Prostate gland (tissue), 2 donors: ENCODE measurements around the gene EZH1. TPM values are rescaled to one million over a fixed set of nuclear protein-coding genes. Genes with fewer than 3 reads are reported as not detected.
A peak's percentile ranks its signal among the peaks of the same experiment; 100 is the strongest.
"Not testable (repeated sequence)": the region's sequence is repeated elsewhere in the genome, so short reads cannot be mapped to it uniquely, and the experiment has no call there.

ENCODE experiments used
- DNase-seq: peaks from one replicate; pipeline ENCODE4 v3.0.0-alpha.2; 2019; ENCODE audit warnings: low spot score
- H3K27ac ChIP-seq, 2 donors: fragments of 200-600 bp; sonication (generic); 2 replicates each; pipeline ENCODE4 v1.5.1; 2017 to 2019
- H3K27me3 ChIP-seq: fragments of 200-600 bp; sonication (generic); replicated peaks from 2 replicates; pipeline ENCODE4 v1.5.1; 2019; ENCODE audit not compliant: insufficient read depth
- H3K36me3 ChIP-seq, 2 donors: fragments of 200-600 bp; sonication (generic); 1 replicate in 1 of 2; 2 replicates in 1 of 2; pipeline versions ENCODE4 v1.5.1 to v1.8.1; 2017 to 2019
- H3K4me1 ChIP-seq: fragments of 200-600 bp; sonication (generic); replicated peaks from 2 replicates; pipeline ENCODE4 v1.5.1; 2019
- H3K4me3 ChIP-seq, 2 donors: fragments of 200-600 bp; sonication (generic); 2 replicates each; pipeline ENCODE4 v1.5.1; 2017 to 2019
- H3K9me3 ChIP-seq: fragments of 200-600 bp; sonication (generic); 2 replicates; pipeline ENCODE4 v1.5.1; 2017
- POLR2A ChIP-seq: fragments of 450-650 bp; IDR thresholded peaks from one replicate; pipeline ENCODE4 v1.6.1; 2016; ENCODE audit warnings: antibody characterized with exemption, mild to moderate bottlenecking
- POLR2AphosphoS5 ChIP-seq: sonication (generic); formaldehyde crosslinking; IDR thresholded peaks from one replicate; pipeline ENCODE4 v1.6.1; 2017; ENCODE audit warnings: antibody characterized with exemption
- WGBS: methylation state at CpG from one replicate; pipeline ENCODE4 v1.1.5; 2018; 5-methylcytosine and 5-hydroxymethylcytosine counted together
- intact Hi-C: fragments of 100-400 bp; cut with DNase I; formaldehyde crosslinking; loops from one replicate; pipeline ENCODE4 v1.14.2; 2022
- total RNA-seq, 2 donors: library from RNA; depleted of rRNA; stranded (reverse); fragments of >200 nt; gene quantifications; one replicate each; pipeline ENCODE4 v1.1.0, GENCODE V29; 2016
- TF ChIP-seq, protein P1 (sequence below), 4 experiments: fragments of 200-600 bp in 2 of 4; fragments of 450-650 bp in 2 of 4; sonication (generic) in 2 of 4; IDR thresholded peaks; 1 replicate in 3 of 4; 2 replicates in 1 of 4; pipeline ENCODE4 v1.5.1; 2016 to 2019; ENCODE audit warnings: antibody characterized with exemption in 4 of 4, mild to moderate bottlenecking in 2 of 4, moderate library complexity in 2 of 4

EZH1 gene
- total RNA-seq, 2 donors from 2014 or later: 28.5 to 61.2 TPM

DNA sequence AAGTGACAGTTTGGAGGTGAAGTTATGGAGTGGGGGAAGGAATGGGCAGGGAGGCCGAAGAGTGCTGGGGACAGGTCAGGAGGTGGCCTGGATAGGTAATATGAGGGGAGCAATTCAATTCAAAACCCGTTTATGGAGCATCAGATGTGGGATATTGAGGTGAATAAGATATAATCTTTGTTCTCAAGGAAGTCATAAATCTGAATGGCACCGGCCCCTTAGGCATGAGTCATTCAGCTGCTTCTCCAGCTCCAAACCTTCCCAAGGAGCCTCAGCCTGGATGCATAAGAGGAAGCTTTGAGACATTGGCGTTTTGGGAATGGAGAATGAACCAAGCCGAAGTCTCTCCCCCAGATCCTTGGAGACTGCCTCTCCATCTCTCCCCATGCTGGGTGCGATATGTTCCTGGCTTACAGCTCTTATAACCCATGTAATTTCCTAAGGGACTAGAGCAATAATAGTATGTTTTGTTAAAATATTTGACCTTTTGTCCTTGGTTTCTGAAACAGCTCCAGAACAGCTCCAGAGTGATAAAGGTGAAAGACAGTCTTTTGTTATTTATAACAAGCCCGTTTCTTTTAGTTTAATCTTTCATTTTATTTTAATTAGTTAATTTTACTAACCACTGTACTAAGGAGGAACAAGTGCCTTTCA lies 84.0 kb downstream of the EZH1 start:
- intact Hi-C loops: no loop called here
- Histone ChIP-seq H3K9me3 (no peaks in the 10 kb centered on the region), H3K36me3 (no peaks in the 10 kb centered on the region), H3K4me3 (no peak overlapping the region), H3K27me3 (no peaks in the 10 kb centered on the region), H3K4me1 (no peaks in the 10 kb centered on the region), H3K27ac (peak overlapping the region; percentile 5 to 39)
- WGBS: 17% methylated on average over 7 of the region's 7 CpGs
- TF ChIP-seq POLR2A (no peak), POLR2AphosphoS5 (peak; percentile 70)
- TF ChIP-seq, protein P1, sequence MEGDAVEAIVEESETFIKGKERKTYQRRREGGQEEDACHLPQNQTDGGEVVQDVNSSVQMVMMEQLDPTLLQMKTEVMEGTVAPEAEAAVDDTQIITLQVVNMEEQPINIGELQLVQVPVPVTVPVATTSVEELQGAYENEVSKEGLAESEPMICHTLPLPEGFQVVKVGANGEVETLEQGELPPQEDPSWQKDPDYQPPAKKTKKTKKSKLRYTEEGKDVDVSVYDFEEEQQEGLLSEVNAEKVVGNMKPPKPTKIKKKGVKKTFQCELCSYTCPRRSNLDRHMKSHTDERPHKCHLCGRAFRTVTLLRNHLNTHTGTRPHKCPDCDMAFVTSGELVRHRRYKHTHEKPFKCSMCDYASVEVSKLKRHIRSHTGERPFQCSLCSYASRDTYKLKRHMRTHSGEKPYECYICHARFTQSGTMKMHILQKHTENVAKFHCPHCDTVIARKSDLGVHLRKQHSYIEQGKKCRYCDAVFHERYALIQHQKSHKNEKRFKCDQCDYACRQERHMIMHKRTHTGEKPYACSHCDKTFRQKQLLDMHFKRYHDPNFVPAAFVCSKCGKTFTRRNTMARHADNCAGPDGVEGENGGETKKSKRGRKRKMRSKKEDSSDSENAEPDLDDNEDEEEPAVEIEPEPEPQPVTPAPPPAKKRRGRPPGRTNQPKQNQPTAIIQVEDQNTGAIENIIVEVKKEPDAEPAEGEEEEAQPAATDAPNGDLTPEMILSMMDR (IDR thresholded peaks at IDR 0.05): no peak
- peak; percentile 65 for DNase-seq

DNA sequence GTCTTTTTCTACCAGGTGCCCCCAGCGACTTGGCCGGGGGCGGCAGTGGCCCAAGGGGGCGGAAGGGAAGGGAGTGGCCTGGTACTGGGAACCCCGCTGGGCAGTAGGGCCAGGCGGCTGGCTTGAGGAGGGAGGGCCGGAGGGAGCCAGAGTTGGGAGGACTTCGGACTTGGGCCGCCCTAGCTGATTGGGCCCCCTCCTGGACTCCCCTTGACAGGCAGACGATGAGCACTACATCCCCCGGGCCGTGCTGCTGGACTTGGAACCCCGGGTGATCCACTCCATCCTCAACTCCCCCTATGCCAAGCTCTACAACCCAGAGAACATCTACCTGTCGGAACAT lies 84.9 kb downstream of the EZH1 start:
- not testable (repeated sequence) for H3K36me3 ChIP-seq, DNase-seq, H3K27me3 ChIP-seq, H3K9me3 ChIP-seq, H3K4me1 ChIP-seq
- Histone ChIP-seq H3K4me3 (peak overlapping the region; percentile 52 to 54), H3K27ac (peak overlapping the region in 1 of 2 donors; percentile 82)
- 57% methylated on average over 1 of the region's 14 CpGs for WGBS
- intact Hi-C loops: loop anchor here (5.0 kb wide), 1 partner anchor 53 kb away; the partner anchor contains the start of genes RETREG3 and TUBG1

DNA sequence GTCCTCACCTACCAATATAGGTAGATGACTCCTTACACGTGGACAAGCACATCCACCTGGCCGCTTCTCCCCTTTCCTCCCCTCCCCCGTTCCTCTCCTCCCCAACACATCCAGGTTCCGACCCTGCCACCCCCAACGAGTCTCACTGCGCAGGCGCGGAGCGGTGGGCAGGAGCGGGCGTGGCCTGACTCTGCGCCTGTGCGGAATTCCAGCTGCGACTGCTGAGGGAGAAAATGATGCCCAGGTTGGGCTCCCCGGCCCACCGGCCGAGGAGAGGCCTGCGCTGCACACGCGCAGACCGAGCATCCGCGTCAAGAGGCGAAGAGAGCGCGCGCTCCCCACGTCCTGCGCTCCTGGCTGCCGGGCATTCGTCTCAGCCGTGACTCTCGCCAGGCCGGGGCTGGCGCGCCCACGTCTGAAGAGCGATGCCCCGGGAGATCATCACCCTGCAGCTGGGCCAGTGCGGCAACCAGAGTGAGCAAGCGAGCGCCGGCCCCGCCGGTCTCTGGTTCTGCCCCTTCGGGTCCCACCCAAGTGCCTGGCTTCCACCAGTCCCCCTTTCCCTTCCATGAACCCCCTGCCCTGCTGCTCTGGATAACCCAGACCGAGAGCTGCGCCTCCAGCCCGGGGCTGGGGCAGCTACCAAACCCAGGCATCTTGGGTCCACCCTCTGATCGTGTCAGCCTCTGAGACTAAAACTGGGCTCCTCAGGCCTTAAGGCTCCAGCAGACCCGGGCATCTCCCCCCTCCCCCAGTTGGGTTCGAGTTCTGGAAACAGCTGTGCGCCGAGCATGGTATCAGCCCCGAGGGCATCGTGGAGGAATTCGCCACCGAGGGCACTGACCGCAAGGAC lies 85.5 kb downstream of the EZH1 start, which contains the start of gene TUBG2:
Gene TUBG2 (plus strand): TSS at position 206 of the 853 bp plus-strand sequence. CDS start 220 bp downstream, at position 426.
- intact Hi-C loops: loop anchor here (5.0 kb wide), 1 partner anchor 52 kb away; the partner anchor contains the start of genes RETREG3 and TUBG1
- H3K27ac ChIP-seq: peak within 1 kb of the TSS; percentile 79 to 82
- under 1% methylated on average over 51 of the region's 59 CpGs for WGBS
- peak; percentile 81 for DNase-seq
- H3K4me3 ChIP-seq: peak within 1 kb of the TSS; percentile 52 to 54
- no peaks in the 10 kb centered on the region for H3K4me1 ChIP-seq
- H3K27me3 ChIP-seq: no peaks in the 10 kb centered on the region
- H3K36me3 ChIP-seq: no peaks in the 10 kb centered on the region
- TF ChIP-seq, protein P1 (IDR thresholded peaks at IDR 0.05): peak in 1 of 4 experiments; percentile 16
- TF ChIP-seq POLR2AphosphoS5: peak; percentile 95
- peak; percentile 85 for TF ChIP-seq POLR2A
- H3K9me3 ChIP-seq: no peaks in the 10 kb centered on the region

DNA sequence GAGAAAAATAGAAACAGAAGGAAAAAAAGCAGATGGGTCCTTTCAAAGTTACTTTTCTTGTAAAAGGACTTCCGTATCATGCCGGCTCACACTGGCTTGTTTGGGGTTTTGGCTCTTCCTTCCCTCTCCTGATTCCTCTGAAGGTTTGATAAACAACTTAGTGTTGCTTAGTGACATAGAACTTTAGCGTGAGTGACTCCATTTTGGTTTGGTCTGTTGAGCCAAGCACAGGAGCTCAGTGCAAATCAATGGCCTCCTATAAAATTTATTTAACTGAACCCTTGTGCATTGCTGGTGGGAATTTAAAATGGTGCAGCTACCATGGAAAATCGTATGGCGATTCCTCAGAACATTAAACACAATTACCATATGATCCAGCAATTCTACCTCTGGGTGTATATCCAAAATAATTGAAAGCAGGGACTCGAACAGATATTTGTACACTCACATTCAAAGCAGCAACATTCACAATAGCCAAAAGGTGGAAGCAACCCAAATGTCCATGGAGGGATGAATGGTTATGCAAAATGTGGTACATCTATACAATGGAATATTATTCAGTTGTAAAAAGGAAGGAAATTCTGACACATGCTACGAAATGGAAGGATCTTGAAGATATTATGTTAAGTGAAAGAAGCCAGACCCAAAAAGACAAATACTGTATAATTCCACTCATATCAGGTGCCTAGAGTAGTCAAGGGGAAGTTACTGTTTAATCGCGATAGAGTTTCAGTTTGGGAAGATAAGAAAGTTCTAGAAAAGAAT lies 86.8 kb downstream of the EZH1 start:
- no peaks in the 10 kb centered on the region for H3K27me3 ChIP-seq
- H3K36me3 ChIP-seq: no peaks in the 10 kb centered on the region
- intact Hi-C loops: loop anchor here (5.0 kb wide), 1 partner anchor 51 kb away; the partner anchor contains the start of genes RETREG3 and TUBG1
- H3K4me3 ChIP-seq: no peak overlapping the region
- H3K9me3 ChIP-seq: no peaks in the 10 kb centered on the region
- WGBS: 84% methylated on average over 9 of the region's 9 CpGs
- no peaks in the 10 kb centered on the region for H3K4me1 ChIP-seq
- no peak for DNase-seq
- H3K27ac ChIP-seq: no peak overlapping the region
- TF ChIP-seq POLR2A (no peak), POLR2AphosphoS5 (no peak)
- TF ChIP-seq, protein P1 (IDR thresholded peaks at IDR 0.05): no peak

DNA sequence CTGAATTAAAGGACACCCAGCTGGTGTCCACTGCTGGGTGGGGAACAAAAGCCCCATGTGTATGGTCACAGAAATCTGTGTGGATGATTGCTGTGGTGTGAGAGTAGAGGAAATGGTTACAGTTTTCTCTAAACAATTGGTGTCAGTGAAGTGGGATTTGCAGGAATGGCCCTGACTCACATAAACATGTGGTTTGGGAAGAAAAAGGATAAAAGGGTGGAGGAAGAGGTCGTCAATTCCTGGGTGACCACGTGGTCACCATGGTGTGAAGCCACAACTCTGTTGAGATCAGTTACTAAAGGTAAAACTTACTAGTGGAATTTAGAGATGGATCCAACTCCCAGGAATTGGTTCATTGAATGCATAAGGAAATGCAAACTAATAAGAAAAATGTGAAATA lies 89.3 kb downstream of the EZH1 start:
- H3K27me3 ChIP-seq: no peaks in the 10 kb centered on the region
- no peaks in the 10 kb centered on the region for H3K36me3 ChIP-seq
- WGBS: 55% methylated on average over 2 of the region's 2 CpGs
- no peak for DNase-seq
- H3K27ac ChIP-seq: no peak overlapping the region
- no peaks in the 10 kb centered on the region for H3K9me3 ChIP-seq
- no peak for TF ChIP-seq POLR2A
- TF ChIP-seq, protein P1 (IDR thresholded peaks at IDR 0.05): no peak
- intact Hi-C loops: loop anchor here (5.0 kb wide), 1 partner anchor 48 kb away; the partner anchor contains the start of genes RETREG3 and TUBG1
- H3K4me1 ChIP-seq: no peaks in the 10 kb centered on the region
- H3K4me3 ChIP-seq: no peak overlapping the region
